Large intestine (tissue), 12 donors: ENCODE data around the gene FSCB. TPM values are rescaled to one million over a fixed set of nuclear protein-coding genes. Genes with fewer than 3 reads are reported as not detected.
"Not testable (repeated sequence)": the region's sequence is repeated elsewhere in the genome, so short reads cannot be mapped to it uniquely, and the experiment has no call there.

Experiments
- DNase-seq, 2 donors: peaks; one replicate each; pipeline versions ENCODE4 v3.0.0 to v3.0.0-alpha.2; 2013
- H3K27ac ChIP-seq: one replicate; pipeline ENCODE4 v1.5.1; 2013; ENCODE audit warnings: low read length
- H3K27me3 ChIP-seq: 2 replicates; pipeline ENCODE4 v1.6.1; 2013; ENCODE audit warnings: low read length; ENCODE audit not compliant: control insufficient read depth, insufficient read depth
- H3K36me3 ChIP-seq: 2 replicates; pipeline ENCODE4 v1.6.1; 2013; ENCODE audit warnings: low read length; ENCODE audit not compliant: control insufficient read depth, insufficient read depth
- H3K4me1 ChIP-seq: one replicate; pipeline ENCODE4 v1.6.1; 2013; ENCODE audit warnings: low read length; ENCODE audit not compliant: control insufficient read depth, insufficient read depth
- H3K4me3 ChIP-seq: one replicate; pipeline ENCODE4 v1.5.1; 2013; ENCODE audit warnings: low read length
- H3K9me3 ChIP-seq: one replicate; pipeline ENCODE4 v1.6.1; 2013; ENCODE audit warnings: mild to moderate bottlenecking, low read depth, low read length, moderate library complexity; ENCODE audit not compliant: control insufficient read depth
- WGBS: methylation state at CpG from one replicate; pipeline ENCODE4 v1.1.5; 2013; ENCODE audit warnings: low lambda C conversion rate; ENCODE audit not compliant: insufficient coverage; 5-methylcytosine and 5-hydroxymethylcytosine counted together
- long read RNA-seq, 11 donors: transcript quantifications; one replicate each; lab custom pipeline, GENCODE V29; 2026
- polyA plus RNA-seq: library from polyadenylated mRNA; unstranded; fragments of 120-200 nt; gene quantifications from one replicate; pipeline ENCODE4 v1.2.1, GENCODE V29; 2013

FSCB gene, protein sequence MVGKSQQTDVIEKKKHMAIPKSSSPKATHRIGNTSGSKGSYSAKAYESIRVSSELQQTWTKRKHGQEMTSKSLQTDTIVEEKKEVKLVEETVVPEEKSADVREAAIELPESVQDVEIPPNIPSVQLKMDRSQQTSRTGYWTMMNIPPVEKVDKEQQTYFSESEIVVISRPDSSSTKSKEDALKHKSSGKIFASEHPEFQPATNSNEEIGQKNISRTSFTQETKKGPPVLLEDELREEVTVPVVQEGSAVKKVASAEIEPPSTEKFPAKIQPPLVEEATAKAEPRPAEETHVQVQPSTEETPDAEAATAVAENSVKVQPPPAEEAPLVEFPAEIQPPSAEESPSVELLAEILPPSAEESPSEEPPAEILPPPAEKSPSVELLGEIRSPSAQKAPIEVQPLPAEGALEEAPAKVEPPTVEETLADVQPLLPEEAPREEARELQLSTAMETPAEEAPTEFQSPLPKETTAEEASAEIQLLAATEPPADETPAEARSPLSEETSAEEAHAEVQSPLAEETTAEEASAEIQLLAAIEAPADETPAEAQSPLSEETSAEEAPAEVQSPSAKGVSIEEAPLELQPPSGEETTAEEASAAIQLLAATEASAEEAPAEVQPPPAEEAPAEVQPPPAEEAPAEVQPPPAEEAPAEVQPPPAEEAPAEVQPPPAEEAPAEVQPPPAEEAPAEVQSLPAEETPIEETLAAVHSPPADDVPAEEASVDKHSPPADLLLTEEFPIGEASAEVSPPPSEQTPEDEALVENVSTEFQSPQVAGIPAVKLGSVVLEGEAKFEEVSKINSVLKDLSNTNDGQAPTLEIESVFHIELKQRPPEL
- polyA plus RNA-seq, result not detected
- long read RNA-seq, donor 1, result 0 reads
- long read RNA-seq, donor 2, result 0 reads
- long read RNA-seq, donor 3, result 0 reads
- long read RNA-seq, donor 4, result 0 reads
- long read RNA-seq, donor 5, result 0 reads
- long read RNA-seq, donor 6, result 0 reads
- long read RNA-seq, donor 7, result 0 reads
- long read RNA-seq, donor 8, result 0 reads
- long read RNA-seq, donor 9, result 0 reads
- long read RNA-seq, donor 10, result 0 reads
- long read RNA-seq, donor 11, result 0 reads

- Histone ChIP-seq H3K4me1 (no peaks in the 10 kb centered on the region), H3K4me3 (no peak within 1 kb of the TSS), H3K9me3 (no peaks in the 10 kb centered on the region), H3K27me3 (no peaks in the 10 kb centered on the region), H3K36me3 (no peaks in the 10 kb centered on the region), H3K27ac (no peak within 1 kb of the TSS)
- no peak for DNase-seq
- WGBS, result no CpG with 5 or more reads among the region's 1 CpG
Measured at GRCh38 chr14:44507183-44507582, at the start of gene FSCB. Gene FSCB, minus strand, starts transcription at chr14:44507283. Its CDS starts 296 bp downstream, at chr14:44506987.

GRCh38 chr14:44531658-44532057 is 24.6 kb upstream of the FSCB start:
- Histone ChIP-seq H3K36me3 (no peaks in the 10 kb centered on the region), H3K4me3 (no peak overlapping the region), H3K27me3 (no peaks in the 10 kb centered on the region), H3K27ac (no peak overlapping the region), H3K9me3 (no peaks in the 10 kb centered on the region), H3K4me1 (no peaks in the 10 kb centered on the region)
- no CpG with 5 or more reads among the region's 2 CpGs for WGBS
- DNase-seq, result no peak

DNA sequence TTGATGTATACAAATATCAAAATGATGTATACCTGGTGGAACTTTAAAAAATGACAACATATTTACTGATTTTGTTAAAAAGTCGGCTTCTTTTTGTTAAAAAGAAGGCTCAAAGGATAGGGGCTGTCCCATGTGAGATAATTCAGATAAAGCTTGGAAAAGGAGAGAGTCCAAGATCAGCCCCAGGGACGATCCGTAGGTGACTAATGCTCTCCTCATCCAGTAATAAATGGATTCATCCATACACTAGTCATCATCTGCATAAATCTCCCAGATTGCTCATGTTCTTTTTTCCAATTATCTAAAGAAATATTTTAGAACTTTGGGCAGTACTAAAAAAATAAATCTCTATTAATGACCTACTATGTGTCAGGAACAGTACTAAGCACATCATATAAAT is 23.4 kb upstream of the FSCB start:
- H3K27ac ChIP-seq, result no peak overlapping the region
- DNase-seq, result no peak
- no CpG with 5 or more reads among the region's 3 CpGs for WGBS

GRCh38 chr14:44529026-44529425 is 21.9 kb upstream of the FSCB start:
- Histone ChIP-seq H3K4me1 (no peaks in the 10 kb centered on the region), H3K4me3 (no peak overlapping the region), H3K36me3 (no peaks in the 10 kb centered on the region), H3K27ac (no peak overlapping the region), H3K27me3 (no peaks in the 10 kb centered on the region), H3K9me3 (no peaks in the 10 kb centered on the region)
- no CpG with 5 or more reads among the region's 1 CpG for WGBS
- no peak for DNase-seq

More for the DNA sequence above, 23.4 kb upstream of the FSCB start:
- Histone ChIP-seq H3K27me3 (no peaks in the 10 kb centered on the region), H3K4me3 (no peak overlapping the region), H3K4me1 (no peaks in the 10 kb centered on the region), H3K36me3 (no peaks in the 10 kb centered on the region), H3K9me3 (no peaks in the 10 kb centered on the region)

DNA sequence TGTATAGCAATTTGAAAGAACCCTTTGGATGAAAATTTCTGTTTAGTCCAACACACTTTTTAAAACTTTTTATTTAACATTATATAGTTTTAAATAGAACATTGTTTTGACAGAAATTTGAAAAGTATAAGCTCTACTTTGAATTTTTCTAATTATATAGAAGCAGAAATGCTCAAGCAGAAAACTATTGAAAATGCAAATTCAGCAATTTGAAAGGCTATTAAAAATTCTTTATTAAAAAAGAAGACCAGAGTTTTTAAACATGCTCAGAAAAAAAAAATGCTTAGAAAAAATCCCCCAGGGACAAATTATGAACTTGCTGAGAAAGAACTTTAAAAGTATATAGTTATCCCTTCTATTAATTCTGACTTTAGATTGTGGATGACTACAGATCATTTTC is 21.1 kb upstream of the FSCB start:
- no peak for DNase-seq
- Histone ChIP-seq H3K4me1 (no peaks in the 10 kb centered on the region), H3K9me3 (no peaks in the 10 kb centered on the region), H3K27me3 (no peaks in the 10 kb centered on the region), H3K27ac (no peak overlapping the region), H3K4me3 (no peak overlapping the region), H3K36me3 (no peaks in the 10 kb centered on the region)

DNA sequence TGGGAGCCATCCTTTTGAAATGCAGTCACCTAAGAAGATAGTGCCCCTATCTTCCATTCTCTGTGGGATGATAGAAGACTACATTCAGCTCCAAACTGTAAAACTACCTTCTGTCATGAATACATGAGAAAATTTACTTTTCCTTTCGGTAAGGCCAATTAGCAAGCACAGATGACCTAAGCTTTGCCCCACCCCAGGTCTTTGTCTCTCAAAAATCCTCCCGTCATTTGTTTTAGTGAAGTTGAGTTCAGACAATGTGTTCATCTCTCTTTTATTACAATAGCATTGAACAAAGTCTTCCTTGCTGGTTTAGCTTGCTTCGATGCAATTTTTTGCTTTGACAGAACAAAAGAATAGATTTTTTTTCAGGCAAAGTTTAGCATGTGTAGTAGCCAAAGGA is 18.2 kb upstream of the FSCB start:
- no CpG with 5 or more reads among the region's 3 CpGs for WGBS
- Histone ChIP-seq H3K27ac (no peak overlapping the region), H3K27me3 (no peaks in the 10 kb centered on the region), H3K4me1 (no peaks in the 10 kb centered on the region), H3K36me3 (no peaks in the 10 kb centered on the region), H3K9me3 (no peaks in the 10 kb centered on the region), H3K4me3 (no peak overlapping the region)
- DNase-seq, result no peak

DNA sequence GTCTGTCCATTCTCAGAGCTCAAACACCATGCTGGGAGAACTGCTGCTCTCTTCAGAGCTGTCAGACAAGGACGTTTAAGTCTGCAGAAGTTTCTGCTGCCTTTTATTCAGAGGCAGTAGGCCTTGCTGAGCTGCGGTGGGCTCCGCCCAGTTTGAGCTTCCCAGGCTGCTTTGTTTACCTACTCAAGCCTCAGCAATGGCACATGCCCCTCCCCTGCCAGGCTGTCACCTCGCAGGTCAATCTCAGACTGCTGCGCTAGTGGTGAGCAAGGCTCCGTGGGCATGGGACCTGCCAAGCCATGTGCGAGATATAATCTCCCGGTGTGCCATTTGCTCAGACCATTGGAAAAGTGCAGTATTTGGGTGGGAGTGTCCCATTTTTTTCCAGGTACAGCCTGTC is 8.6 kb upstream of the FSCB start:
- H3K27me3 ChIP-seq, H3K9me3 ChIP-seq, DNase-seq, H3K36me3 ChIP-seq, H3K27ac ChIP-seq, H3K4me1 ChIP-seq, H3K4me3 ChIP-seq: not testable (repeated sequence)
- no CpG with 5 or more reads among the region's 8 CpGs for WGBS

GRCh38 chr14:44508834-44509233 is 1.8 kb upstream of the FSCB start:
- Histone ChIP-seq H3K27ac (no peak overlapping the region), H3K36me3 (no peaks in the 10 kb centered on the region), H3K4me3 (no peak overlapping the region), H3K4me1 (no peaks in the 10 kb centered on the region), H3K9me3 (no peaks in the 10 kb centered on the region), H3K27me3 (no peaks in the 10 kb centered on the region)
- DNase-seq, result no peak
- WGBS, result 100% methylated on average over 1 of the region's 2 CpGs

GRCh38 chr14:44505588-44505987 is 1.5 kb downstream of the FSCB start:
- Histone ChIP-seq H3K9me3 (no peaks in the 10 kb centered on the region), H3K27me3 (no peaks in the 10 kb centered on the region), H3K4me1 (no peaks in the 10 kb centered on the region), H3K36me3 (no peaks in the 10 kb centered on the region), H3K27ac (no peak overlapping the region), H3K4me3 (no peak overlapping the region)
- no peak for DNase-seq
- no CpG with 5 or more reads among the region's 3 CpGs for WGBS

GRCh38 chr14:44497148-44497547 is 9.9 kb downstream of the FSCB start:
- no CpG with 5 or more reads among the region's 1 CpG for WGBS
- Histone ChIP-seq H3K27ac (no peak overlapping the region), H3K4me3 (no peak overlapping the region), H3K36me3 (no peaks in the 10 kb centered on the region), H3K4me1 (no peaks in the 10 kb centered on the region), H3K27me3 (no peaks in the 10 kb centered on the region), H3K9me3 (no peaks in the 10 kb centered on the region)
- DNase-seq, result no peak
